Measurements from ENCODE around the gene KCNK2.
"Not testable (repeated sequence)": the region's sequence is repeated elsewhere in the genome, so short reads cannot be mapped to it uniquely, and the experiment has no call there.

The KCNK2 gene

GRCh38 chr1:215119056-215119455 is 36.5 kb downstream of the KCNK2 start:
- Mint-ChIP-seq H3K9me3 (no peaks in the 10 kb centered on the region), H3K27me3 (no peaks in the 10 kb centered on the region), H3K4me3 (no peak overlapping the region), H3K27ac (no peak overlapping the region), H3K4me1 (no peaks in the 10 kb centered on the region)
- no peak for ATAC-seq
- DNase-seq, result no peak

GRCh38 chr1:215119719-215120365 is 37.3 kb downstream of the KCNK2 start:
- DNase-seq, result no peak
- no peaks in the 10 kb centered on the region for H3K9me3 Mint-ChIP-seq

GRCh38 chr1:215128504-215128903 is 46.0 kb downstream of the KCNK2 start:
- ATAC-seq (no peak), DNase-seq (no peak)
- Mint-ChIP-seq H3K4me1 (no peaks in the 10 kb centered on the region), H3K27me3 (no peaks in the 10 kb centered on the region), H3K27ac (no peak overlapping the region), H3K9me3 (no peaks in the 10 kb centered on the region), H3K4me3 (no peak overlapping the region)

More at GRCh38 chr1:215119719-215120365, 37.3 kb downstream of the KCNK2 start:
- Mint-ChIP-seq H3K4me1 (no peaks in the 10 kb centered on the region), H3K27me3 (no peaks in the 10 kb centered on the region), H3K4me3 (no peak overlapping the region), H3K27ac (no peak overlapping the region)
- ATAC-seq, result no peak

GRCh38 chr1:215131291-215131690 is 48.8 kb downstream of the KCNK2 start:
- Mint-ChIP-seq H3K4me1 (no peaks in the 10 kb centered on the region), H3K4me3 (no peak overlapping the region), H3K27ac (no peak overlapping the region), H3K27me3 (no peaks in the 10 kb centered on the region), H3K9me3 (no peaks in the 10 kb centered on the region)
- no peak for ATAC-seq
- DNase-seq, result no peak

GRCh38 chr1:215132156-215132555 is 49.6 kb downstream of the KCNK2 start:
- no peaks in the 10 kb centered on the region for H3K27me3 Mint-ChIP-seq
- DNase-seq (no peak), ATAC-seq (no peak)
- no peaks in the 10 kb centered on the region for H3K4me1 Mint-ChIP-seq
- H3K27ac Mint-ChIP-seq, result no peak overlapping the region
- H3K4me3 Mint-ChIP-seq, result no peak overlapping the region
- H3K9me3 Mint-ChIP-seq, result no peaks in the 10 kb centered on the region

GRCh38 chr1:215133532-215133931 is 51.0 kb downstream of the KCNK2 start:
- ATAC-seq (no peak), DNase-seq (no peak)
- no peaks in the 10 kb centered on the region for H3K27me3 Mint-ChIP-seq
- H3K9me3 Mint-ChIP-seq, result no peaks in the 10 kb centered on the region
- no peak overlapping the region for H3K27ac Mint-ChIP-seq
- no peaks in the 10 kb centered on the region for H3K4me1 Mint-ChIP-seq
- no peak overlapping the region for H3K4me3 Mint-ChIP-seq

GRCh38 chr1:215137985-215138384 is 55.4 kb downstream of the KCNK2 start:
- ATAC-seq (no peak), DNase-seq (no peak)
- Mint-ChIP-seq H3K27me3 (no peaks in the 10 kb centered on the region), H3K27ac (no peak overlapping the region), H3K4me3 (no peak overlapping the region), H3K4me1 (no peaks in the 10 kb centered on the region), H3K9me3 (peaks cover 0 to 6% of the 10 kb centered on the region in 2 donors)

- no peak for ATAC-seq
- Mint-ChIP-seq H3K27me3 (no peaks in the 10 kb centered on the region), H3K9me3 (peaks cover 0 to 6% of the 10 kb centered on the region in 2 donors), H3K27ac (no peak overlapping the region), H3K4me1 (no peaks in the 10 kb centered on the region), H3K4me3 (no peak overlapping the region)
- DNase-seq, result no peak
These were observed 57.6 kb downstream of the KCNK2 start for GRCh38 chr1:215140135-215140534.

- Mint-ChIP-seq H3K9me3 (peaks cover 0 to 6% of the 10 kb centered on the region in 2 donors), H3K27ac (no peak overlapping the region), H3K4me3 (no peak overlapping the region), H3K27me3 (no peaks in the 10 kb centered on the region), H3K4me1 (no peaks in the 10 kb centered on the region)
- ATAC-seq, result no peak
- no peak for DNase-seq
These were observed 58.9 kb downstream of the KCNK2 start for GRCh38 chr1:215141460-215141859.

- DNase-seq (no peak), ATAC-seq (no peak)
- H3K27ac Mint-ChIP-seq, result no peak overlapping the region
- H3K9me3 Mint-ChIP-seq, result peaks cover 0 to 6% of the 10 kb centered on the region in 2 donors
- no peak overlapping the region for H3K4me3 Mint-ChIP-seq
- H3K4me1 Mint-ChIP-seq, result no peaks in the 10 kb centered on the region
- H3K27me3 Mint-ChIP-seq, result no peaks in the 10 kb centered on the region
These were observed 61.0 kb downstream of the KCNK2 start for GRCh38 chr1:215143497-215143896.

GRCh38 chr1:215146240-215146975 is 63.9 kb downstream of the KCNK2 start:
- Mint-ChIP-seq H3K4me1 (no peaks in the 10 kb centered on the region), H3K4me3 (no peak overlapping the region), H3K27me3 (no peaks in the 10 kb centered on the region), H3K9me3 (peaks cover 0 to 6% of the 10 kb centered on the region in 2 donors), H3K27ac (no peak overlapping the region)
- DNase-seq, result no peak
- no peak for ATAC-seq

- Mint-ChIP-seq H3K9me3 (peaks cover 0 to 2% of the 10 kb centered on the region in 2 donors), H3K4me1 (no peaks in the 10 kb centered on the region), H3K27ac (no peak overlapping the region), H3K27me3 (no peaks in the 10 kb centered on the region), H3K4me3 (no peak overlapping the region)
- ATAC-seq (no peak), DNase-seq (no peak)
These were observed 64.5 kb downstream of the KCNK2 start for GRCh38 chr1:215147024-215147423.

- no peak overlapping the region for H3K27ac Mint-ChIP-seq
- peaks cover 0 to 4% of the 10 kb centered on the region in 2 donors for H3K9me3 Mint-ChIP-seq
- no peaks in the 10 kb centered on the region for H3K27me3 Mint-ChIP-seq
- no peak overlapping the region for H3K4me3 Mint-ChIP-seq
- ATAC-seq (no peak), DNase-seq (no peak)
- H3K4me1 Mint-ChIP-seq, result no peaks in the 10 kb centered on the region
These were observed 69.5 kb downstream of the KCNK2 start for GRCh38 chr1:215151841-215152549.

GRCh38 chr1:215156232-215156631 is 73.7 kb downstream of the KCNK2 start:
- H3K27ac Mint-ChIP-seq, result no peak overlapping the region
- H3K4me1 Mint-ChIP-seq, result no peaks in the 10 kb centered on the region
- peaks cover 0 to 10% of the 10 kb centered on the region in 2 donors for H3K9me3 Mint-ChIP-seq
- ATAC-seq (no peak), DNase-seq (no peak)
- no peaks in the 10 kb centered on the region for H3K27me3 Mint-ChIP-seq
- H3K4me3 Mint-ChIP-seq, result no peak overlapping the region

- Mint-ChIP-seq H3K27ac (no peak overlapping the region), H3K9me3 (peaks cover 10% of the 10 kb centered on the region in 2 donors), H3K4me3 (no peak overlapping the region), H3K4me1 (no peaks in the 10 kb centered on the region), H3K27me3 (no peaks in the 10 kb centered on the region)
- ATAC-seq (no peak), DNase-seq (no peak)
These were observed 77.8 kb downstream of the KCNK2 start for GRCh38 chr1:215160351-215160750.

GRCh38 chr1:215163144-215163543 is 80.6 kb downstream of the KCNK2 start:
- H3K4me1 Mint-ChIP-seq, DNase-seq, H3K4me3 Mint-ChIP-seq, ATAC-seq, H3K27me3 Mint-ChIP-seq, H3K27ac Mint-ChIP-seq: not testable (repeated sequence)
- H3K9me3 Mint-ChIP-seq, result peaks cover 4 to 11% of the 10 kb centered on the region in 2 donors

All from stimulated activated naive CD8-positive, alpha-beta T cell treated with anti-CD3 and anti-CD28 coated beads, Interleukin-15, amount 100 ng/mL, for 72 hours (primary cell).